ENCODE measurements around the gene EBNA1BP2. TPM values are rescaled to one million over a fixed set of nuclear protein-coding genes. Genes with fewer than 3 reads are reported as not detected.

Gene EBNA1BP2
- total RNA-seq, 1 experiment from 2014 or later = 274 TPM

DNA sequence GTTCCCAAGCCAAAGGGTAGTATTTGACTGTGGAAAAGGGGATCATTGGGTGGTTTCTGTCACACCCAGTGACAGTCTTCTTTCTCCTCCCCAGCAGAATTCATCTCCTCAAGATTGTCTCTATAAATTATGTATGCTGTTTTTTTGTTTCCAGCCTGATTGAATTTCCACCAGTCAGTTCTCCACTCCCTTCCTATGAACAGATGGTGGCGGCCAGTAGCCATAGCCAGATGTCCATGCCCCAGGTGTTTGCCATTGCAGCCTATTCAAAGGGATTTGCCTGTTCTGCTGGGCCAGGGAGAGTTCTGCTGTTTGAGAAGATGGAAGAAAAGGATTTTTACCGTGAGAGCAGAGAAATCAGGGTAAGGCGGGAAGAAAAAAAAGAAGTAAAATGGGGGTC, 12.9 kb upstream of the EBNA1BP2 start:
- no peaks in the 10 kb centered on the region for H3K9me2 ChIP-seq (replicated peaks; ENCODE audit: low read length)
- no peaks in the 10 kb centered on the region for H3K79me2 ChIP-seq (ENCODE audit: low read length)
- no peak overlapping the region for H3K9ac ChIP-seq (ENCODE audit: low read length)
- H2AFZ ChIP-seq (ENCODE audit: low read length) = no peak overlapping the region
- intact Hi-C loops (cut with micrococcal nuclease) = no loop called here
- H4K20me1 ChIP-seq (ENCODE audit: low read length) = no peaks in the 10 kb centered on the region
- no peak overlapping the region for H3K4me3 ChIP-seq (ENCODE audit: low read length)
- no peak overlapping the region for H3K4me2 ChIP-seq (ENCODE audit: low read length)
- H3K36me3 ChIP-seq (ENCODE audit: low read depth, low read length) = no peaks in the 10 kb centered on the region
- no peaks in the 10 kb centered on the region for H3K4me1 ChIP-seq (ENCODE audit: insufficient read depth, low read length)
- ATAC-seq = no peak
- BruUV-seq (replicated peaks) = no TSS peak
- no peaks in the 10 kb centered on the region for H3F3A ChIP-seq (ENCODE audit: low read length, unreplicated experiment)
- CTCF ChIA-PET = no interaction called here
- no peak for DNase-seq
- H3K27me3 ChIP-seq (ENCODE audit: low read length) = no peaks in the 10 kb centered on the region
- H3K9me3 ChIP-seq (ENCODE audit: low read length) = no peaks in the 10 kb centered on the region
- POLR2A ChIA-PET (ENCODE audit: unreplicated experiment) = no interaction called here
- no peak overlapping the region for H3K27ac ChIP-seq (ENCODE audit: low read length)
- TF ChIP-seq EZH2phosphoT487 (IDR thresholded peaks at IDR 0.05; ENCODE audit: borderline replicate concordance, low read length) = no peak

DNA sequence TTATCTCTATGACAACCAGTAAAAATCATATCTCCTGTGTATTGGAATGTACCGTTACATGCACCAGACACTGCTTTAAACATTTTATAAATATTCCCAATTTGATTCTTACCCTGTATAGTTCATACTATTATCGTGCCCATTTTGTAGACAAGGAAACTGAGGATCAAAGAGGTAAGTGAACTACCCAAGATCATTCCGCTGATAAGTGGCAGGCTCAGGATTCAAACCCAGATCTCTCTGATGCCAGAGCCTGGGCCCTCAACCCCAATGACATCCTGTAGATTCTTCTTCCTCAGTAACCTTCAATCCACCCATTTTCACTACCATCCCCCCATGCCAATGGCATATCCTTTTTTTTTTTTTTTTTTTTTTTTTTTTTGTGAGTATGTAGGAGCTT, 12.3 kb upstream of the EBNA1BP2 start:
- no TSS peak for BruUV-seq (replicated peaks)
- H3K4me2 ChIP-seq (ENCODE audit: low read length) = no peak overlapping the region

DNA sequence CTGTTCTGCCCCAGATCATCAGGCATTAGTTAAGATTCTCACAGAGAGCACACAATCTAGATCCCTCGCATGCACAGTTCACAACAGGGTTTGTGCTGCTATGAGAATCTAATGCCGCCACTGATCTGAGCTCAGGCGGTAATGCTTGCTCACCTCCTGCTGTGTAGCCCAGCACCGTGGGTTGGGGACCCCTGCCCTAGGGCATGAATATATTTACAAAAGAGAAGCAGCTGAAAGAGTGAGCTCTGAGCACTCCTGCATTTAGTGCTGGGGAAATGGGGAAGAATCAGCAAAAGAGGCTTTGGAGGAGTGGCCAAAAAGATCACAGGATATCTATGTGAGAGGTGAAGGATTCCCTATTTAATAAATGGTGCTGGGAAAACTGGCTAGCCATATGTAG, 5.6 kb upstream of the EBNA1BP2 start:
- Histone ChIP-seq H3K4me1 (ENCODE audit: insufficient read depth, low read length) (no peaks in the 10 kb centered on the region), H3F3A (ENCODE audit: low read length, unreplicated experiment) (no peaks in the 10 kb centered on the region), H3K9ac (ENCODE audit: low read length) (no peak overlapping the region), H3K36me3 (ENCODE audit: low read depth, low read length) (no peaks in the 10 kb centered on the region), H2AFZ (ENCODE audit: low read length) (no peak overlapping the region), H3K27ac (ENCODE audit: low read length) (no peak overlapping the region), H3K9me2 (replicated peaks; ENCODE audit: low read length) (no peaks in the 10 kb centered on the region), H3K27me3 (ENCODE audit: low read length) (no peaks in the 10 kb centered on the region), H4K20me1 (ENCODE audit: low read length) (no peaks in the 10 kb centered on the region), H3K9me3 (ENCODE audit: low read length) (no peaks in the 10 kb centered on the region), H3K79me2 (ENCODE audit: low read length) (no peaks in the 10 kb centered on the region), H3K4me2 (ENCODE audit: low read length) (no peak overlapping the region), H3K4me3 (ENCODE audit: low read length) (no peak overlapping the region)
- DNase-seq (no peak), ATAC-seq (no peak)
- CTCF ChIA-PET = no interaction called here
- no TSS peak for BruUV-seq (replicated peaks)
- TF ChIP-seq EZH2phosphoT487 (IDR thresholded peaks at IDR 0.05; ENCODE audit: borderline replicate concordance, low read length) (no peak), EZH2 (IDR thresholded peaks at IDR 0.05; ENCODE audit: low read length, unreplicated experiment) (no peak)
- TF ChIP-seq, protein P1, sequence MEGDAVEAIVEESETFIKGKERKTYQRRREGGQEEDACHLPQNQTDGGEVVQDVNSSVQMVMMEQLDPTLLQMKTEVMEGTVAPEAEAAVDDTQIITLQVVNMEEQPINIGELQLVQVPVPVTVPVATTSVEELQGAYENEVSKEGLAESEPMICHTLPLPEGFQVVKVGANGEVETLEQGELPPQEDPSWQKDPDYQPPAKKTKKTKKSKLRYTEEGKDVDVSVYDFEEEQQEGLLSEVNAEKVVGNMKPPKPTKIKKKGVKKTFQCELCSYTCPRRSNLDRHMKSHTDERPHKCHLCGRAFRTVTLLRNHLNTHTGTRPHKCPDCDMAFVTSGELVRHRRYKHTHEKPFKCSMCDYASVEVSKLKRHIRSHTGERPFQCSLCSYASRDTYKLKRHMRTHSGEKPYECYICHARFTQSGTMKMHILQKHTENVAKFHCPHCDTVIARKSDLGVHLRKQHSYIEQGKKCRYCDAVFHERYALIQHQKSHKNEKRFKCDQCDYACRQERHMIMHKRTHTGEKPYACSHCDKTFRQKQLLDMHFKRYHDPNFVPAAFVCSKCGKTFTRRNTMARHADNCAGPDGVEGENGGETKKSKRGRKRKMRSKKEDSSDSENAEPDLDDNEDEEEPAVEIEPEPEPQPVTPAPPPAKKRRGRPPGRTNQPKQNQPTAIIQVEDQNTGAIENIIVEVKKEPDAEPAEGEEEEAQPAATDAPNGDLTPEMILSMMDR (conservative IDR thresholded peaks at IDR 0.05; ENCODE audit: low read depth, low read length) = no peak
- POLR2A ChIA-PET (ENCODE audit: unreplicated experiment) = no interaction called here
- intact Hi-C loops (cut with micrococcal nuclease) = no loop called here

More for the DNA sequence above, 12.3 kb upstream of the EBNA1BP2 start:
- H3K9me3 ChIP-seq (ENCODE audit: low read length) = no peaks in the 10 kb centered on the region
- ChIA-PET CTCF (no interaction called here), POLR2A (ENCODE audit: unreplicated experiment) (no interaction called here)
- no peak overlapping the region for H3K4me3 ChIP-seq (ENCODE audit: low read length)
- ATAC-seq (no peak), DNase-seq (no peak)
- no peaks in the 10 kb centered on the region for H3K36me3 ChIP-seq (ENCODE audit: low read depth, low read length)
- H3K79me2 ChIP-seq (ENCODE audit: low read length) = no peaks in the 10 kb centered on the region
- no peaks in the 10 kb centered on the region for H3F3A ChIP-seq (ENCODE audit: low read length, unreplicated experiment)
- no peak overlapping the region for H3K9ac ChIP-seq (ENCODE audit: low read length)
- H3K27ac ChIP-seq (ENCODE audit: low read length) = no peak overlapping the region
- no peak overlapping the region for H2AFZ ChIP-seq (ENCODE audit: low read length)
- no peaks in the 10 kb centered on the region for H3K27me3 ChIP-seq (ENCODE audit: low read length)
- H3K9me2 ChIP-seq (replicated peaks; ENCODE audit: low read length) = no peaks in the 10 kb centered on the region
- no peaks in the 10 kb centered on the region for H3K4me1 ChIP-seq (ENCODE audit: insufficient read depth, low read length)
- TF ChIP-seq EZH2 (IDR thresholded peaks at IDR 0.05; ENCODE audit: low read length, unreplicated experiment) (no peak), EZH2phosphoT487 (IDR thresholded peaks at IDR 0.05; ENCODE audit: borderline replicate concordance, low read length) (no peak)
- TF ChIP-seq, protein P1 (conservative IDR thresholded peaks at IDR 0.05; ENCODE audit: low read depth, low read length) = no peak
- no peaks in the 10 kb centered on the region for H4K20me1 ChIP-seq (ENCODE audit: low read length)
- intact Hi-C loops (cut with micrococcal nuclease) = no loop called here

Measured in PC-3 (cell line).